ENCODE results near the gene RALB.
"Not testable (repeated sequence)": the region's sequence is repeated elsewhere in the genome, so short reads cannot be mapped to it uniquely, and the experiment has no call there.

Gene RALB

GRCh38 chr2:120233292-120233691, 19.4 kb upstream of the RALB start:
- TF ChIP-seq, protein P1, sequence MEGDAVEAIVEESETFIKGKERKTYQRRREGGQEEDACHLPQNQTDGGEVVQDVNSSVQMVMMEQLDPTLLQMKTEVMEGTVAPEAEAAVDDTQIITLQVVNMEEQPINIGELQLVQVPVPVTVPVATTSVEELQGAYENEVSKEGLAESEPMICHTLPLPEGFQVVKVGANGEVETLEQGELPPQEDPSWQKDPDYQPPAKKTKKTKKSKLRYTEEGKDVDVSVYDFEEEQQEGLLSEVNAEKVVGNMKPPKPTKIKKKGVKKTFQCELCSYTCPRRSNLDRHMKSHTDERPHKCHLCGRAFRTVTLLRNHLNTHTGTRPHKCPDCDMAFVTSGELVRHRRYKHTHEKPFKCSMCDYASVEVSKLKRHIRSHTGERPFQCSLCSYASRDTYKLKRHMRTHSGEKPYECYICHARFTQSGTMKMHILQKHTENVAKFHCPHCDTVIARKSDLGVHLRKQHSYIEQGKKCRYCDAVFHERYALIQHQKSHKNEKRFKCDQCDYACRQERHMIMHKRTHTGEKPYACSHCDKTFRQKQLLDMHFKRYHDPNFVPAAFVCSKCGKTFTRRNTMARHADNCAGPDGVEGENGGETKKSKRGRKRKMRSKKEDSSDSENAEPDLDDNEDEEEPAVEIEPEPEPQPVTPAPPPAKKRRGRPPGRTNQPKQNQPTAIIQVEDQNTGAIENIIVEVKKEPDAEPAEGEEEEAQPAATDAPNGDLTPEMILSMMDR (IDR thresholded peaks at IDR 0.05; ENCODE audit: low read depth, low read length): no peak
- no peak for TF ChIP-seq EZH2phosphoT487 (IDR thresholded peaks at IDR 0.05; ENCODE audit: low read depth)
- Histone ChIP-seq H4K20me1 (ENCODE audit: insufficient read depth, low read length) (no peaks in the 10 kb centered on the region), H3K27ac (ENCODE audit: low read length) (no peak overlapping the region), H3K9me3 (ENCODE audit: insufficient read depth, low read length) (no peaks in the 10 kb centered on the region), H2AFZ (ENCODE audit: low read depth, low read length) (no peak overlapping the region), H3K4me1 (ENCODE audit: low read length) (peaks cover 18% of the 10 kb centered on the region), H3K27me3 (ENCODE audit: low read depth, low read length) (peaks cover 4% of the 10 kb centered on the region; the same call in 1 of the 2 replicates), H3K9ac (ENCODE audit: low read length) (no peak overlapping the region), H3K36me3 (replicated peaks; ENCODE audit: low read depth, low read length) (no peaks in the 10 kb centered on the region), H3K79me2 (ENCODE audit: low read length) (no peaks in the 10 kb centered on the region), H3K4me2 (ENCODE audit: low read length) (peak overlapping the region; percentile 97; the same call in 1 of the 2 replicates), H3K4me3 (ENCODE audit: low read length) (no peak overlapping the region; the same call in 1 of the 2 replicates)

DNA sequence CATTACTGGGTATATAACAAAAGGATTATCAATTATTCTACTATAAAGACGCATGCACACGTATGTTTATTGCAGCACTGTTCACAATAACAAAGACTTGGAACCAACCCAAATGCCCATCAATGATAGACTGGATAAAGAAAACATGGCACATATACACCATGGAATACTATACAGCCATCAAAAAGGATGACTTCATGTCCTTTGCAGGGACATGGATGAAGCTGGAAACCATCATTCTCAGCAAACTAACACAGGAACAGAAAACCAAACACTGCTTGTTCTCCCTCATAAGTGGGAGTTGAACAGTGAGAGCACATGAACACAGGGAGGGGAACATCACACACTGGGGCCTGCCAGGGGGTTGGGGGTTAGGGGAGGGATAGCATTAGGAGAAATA, 17.5 kb upstream of the RALB start:
- not testable (repeated sequence) for H3K4me2 ChIP-seq (ENCODE audit: low read length); H2AFZ ChIP-seq (ENCODE audit: low read depth, low read length); H3K27me3 ChIP-seq (ENCODE audit: low read depth, low read length); H3K9ac ChIP-seq (ENCODE audit: low read length); H3K4me3 ChIP-seq (ENCODE audit: low read length); H3K27ac ChIP-seq (ENCODE audit: low read length); H3K79me2 ChIP-seq (ENCODE audit: low read length); H3K9me3 ChIP-seq (ENCODE audit: insufficient read depth, low read length); H4K20me1 ChIP-seq (ENCODE audit: insufficient read depth, low read length); H3K36me3 ChIP-seq (replicated peaks; ENCODE audit: low read depth, low read length)
- peaks cover 14% of the 10 kb centered on the region for H3K4me1 ChIP-seq (ENCODE audit: low read length)

- TF ChIP-seq EZH2phosphoT487 (IDR thresholded peaks at IDR 0.05; ENCODE audit: low read depth): no peak
- TF ChIP-seq, protein P1 (IDR thresholded peaks at IDR 0.05; ENCODE audit: low read depth, low read length): no peak
- Histone ChIP-seq H3K9me3 (ENCODE audit: insufficient read depth, low read length) (no peaks in the 10 kb centered on the region), H3K4me3 (ENCODE audit: low read length) (no peak overlapping the region), H2AFZ (ENCODE audit: low read depth, low read length) (no peak overlapping the region), H3K27me3 (ENCODE audit: low read depth, low read length) (no peaks in the 10 kb centered on the region), H3K4me2 (ENCODE audit: low read length) (no peak overlapping the region), H3K4me1 (ENCODE audit: low read length) (peaks cover 14% of the 10 kb centered on the region), H3K79me2 (ENCODE audit: low read length) (no peaks in the 10 kb centered on the region), H4K20me1 (ENCODE audit: insufficient read depth, low read length) (no peaks in the 10 kb centered on the region), H3K27ac (ENCODE audit: low read length) (no peak overlapping the region), H3K36me3 (replicated peaks; ENCODE audit: low read depth, low read length) (no peaks in the 10 kb centered on the region), H3K9ac (ENCODE audit: low read length) (no peak overlapping the region)
Measured at GRCh38 chr2:120235681-120236080, 17.0 kb upstream of the RALB start.

DNA sequence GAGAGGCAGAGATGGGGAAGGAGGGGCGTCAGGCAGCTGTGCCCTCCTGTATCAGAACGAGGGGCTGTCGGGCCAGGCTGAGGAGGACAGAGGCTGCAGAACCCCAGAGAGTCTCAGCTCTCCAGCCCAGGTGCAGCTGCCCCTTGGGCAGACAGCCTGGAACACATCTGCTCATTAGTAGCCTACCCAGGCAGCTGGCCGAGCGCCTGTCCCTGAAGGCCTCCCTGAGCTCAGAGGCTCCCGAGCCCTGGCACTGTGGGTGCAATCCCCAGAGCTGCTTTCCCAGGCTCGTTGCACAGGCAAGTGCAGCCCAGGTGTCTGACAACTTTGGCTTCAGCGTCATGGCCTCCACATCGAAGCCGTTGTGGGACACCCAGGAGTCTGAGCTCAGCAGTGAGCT, 16.3 kb upstream of the RALB start:
- no peaks in the 10 kb centered on the region for H4K20me1 ChIP-seq (ENCODE audit: insufficient read depth, low read length)
- H3K4me2 ChIP-seq (ENCODE audit: low read length): no peak overlapping the region

More for the DNA sequence above, 16.3 kb upstream of the RALB start:
- Histone ChIP-seq H3K9me3 (ENCODE audit: insufficient read depth, low read length) (no peaks in the 10 kb centered on the region), H3K4me3 (ENCODE audit: low read length) (no peak overlapping the region), H2AFZ (ENCODE audit: low read depth, low read length) (no peak overlapping the region), H3K36me3 (replicated peaks; ENCODE audit: low read depth, low read length) (no peaks in the 10 kb centered on the region), H3K27ac (ENCODE audit: low read length) (no peak overlapping the region), H3K79me2 (ENCODE audit: low read length) (no peaks in the 10 kb centered on the region), H3K9ac (ENCODE audit: low read length) (no peak overlapping the region), H3K4me1 (ENCODE audit: low read length) (peaks cover 14% of the 10 kb centered on the region), H3K27me3 (ENCODE audit: low read depth, low read length) (no peaks in the 10 kb centered on the region)
- TF ChIP-seq, protein P1 (IDR thresholded peaks at IDR 0.05; ENCODE audit: low read depth, low read length): no peak
- no peak for TF ChIP-seq EZH2phosphoT487 (IDR thresholded peaks at IDR 0.05; ENCODE audit: low read depth)
